Measurements from ENCODE around the gene COIL.

DNA sequence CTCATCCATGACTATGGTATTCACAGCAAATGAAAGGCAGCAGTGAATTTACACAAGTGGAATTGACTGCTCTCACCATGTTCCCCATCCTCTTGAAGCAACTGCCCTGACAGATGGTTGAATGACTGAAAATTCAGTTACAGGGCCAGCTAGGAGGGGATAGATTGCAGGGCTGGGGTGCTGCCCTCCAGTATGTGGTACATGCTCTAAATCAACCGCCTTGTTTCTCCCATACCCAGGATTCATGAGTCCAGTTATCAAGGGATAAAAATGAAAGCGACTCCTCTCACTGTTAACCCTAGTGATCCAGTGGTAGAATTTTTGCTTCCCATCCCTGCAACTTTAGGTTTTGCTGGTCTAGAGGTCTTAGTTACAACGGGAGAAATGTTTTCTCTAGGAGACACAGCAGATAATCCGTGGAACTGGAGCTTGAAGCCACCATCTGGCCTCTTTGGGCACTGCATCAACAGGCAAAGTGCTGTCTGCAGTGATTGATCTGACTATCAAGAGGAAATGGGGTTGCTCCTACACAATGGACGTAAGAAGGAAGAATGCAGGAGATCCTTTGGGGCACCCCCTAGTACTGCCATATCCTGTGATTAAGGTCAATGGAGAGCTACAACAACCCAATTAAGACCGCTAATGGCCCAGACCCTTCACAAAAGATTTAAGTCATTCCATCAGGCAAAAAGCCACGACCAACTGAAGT, 49.0 kb upstream of the COIL start:
- TF ChIP-seq, protein P1, sequence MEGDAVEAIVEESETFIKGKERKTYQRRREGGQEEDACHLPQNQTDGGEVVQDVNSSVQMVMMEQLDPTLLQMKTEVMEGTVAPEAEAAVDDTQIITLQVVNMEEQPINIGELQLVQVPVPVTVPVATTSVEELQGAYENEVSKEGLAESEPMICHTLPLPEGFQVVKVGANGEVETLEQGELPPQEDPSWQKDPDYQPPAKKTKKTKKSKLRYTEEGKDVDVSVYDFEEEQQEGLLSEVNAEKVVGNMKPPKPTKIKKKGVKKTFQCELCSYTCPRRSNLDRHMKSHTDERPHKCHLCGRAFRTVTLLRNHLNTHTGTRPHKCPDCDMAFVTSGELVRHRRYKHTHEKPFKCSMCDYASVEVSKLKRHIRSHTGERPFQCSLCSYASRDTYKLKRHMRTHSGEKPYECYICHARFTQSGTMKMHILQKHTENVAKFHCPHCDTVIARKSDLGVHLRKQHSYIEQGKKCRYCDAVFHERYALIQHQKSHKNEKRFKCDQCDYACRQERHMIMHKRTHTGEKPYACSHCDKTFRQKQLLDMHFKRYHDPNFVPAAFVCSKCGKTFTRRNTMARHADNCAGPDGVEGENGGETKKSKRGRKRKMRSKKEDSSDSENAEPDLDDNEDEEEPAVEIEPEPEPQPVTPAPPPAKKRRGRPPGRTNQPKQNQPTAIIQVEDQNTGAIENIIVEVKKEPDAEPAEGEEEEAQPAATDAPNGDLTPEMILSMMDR (IDR thresholded peaks at IDR 0.05) = peak; percentile 81
- no peak for TF ChIP-seq EZH2 (IDR thresholded peaks at IDR 0.05; ENCODE audit: borderline replicate concordance, insufficient read depth, low read depth, low read length, poor library complexity, severe bottlenecking)

All from B cell (primary cell).